OCI-LY3 (cell line): ENCODE results near the gene FNIP1.

Experiments used
- CTCF ChIP-seq: fragments of 200-600, 300-600 bp; sonication (generic); IDR thresholded peaks from 2 replicates; pipeline ENCODE4 v1.5.1; 2014; ENCODE audit warnings: antibody characterized with exemption, low read length, low read depth
- EZH2phosphoT487 ChIP-seq: fragments of 200-600 bp; shearing (Covaris generic); IDR thresholded peaks from 2 replicates; pipeline ENCODE4 v1.6.1; 2018; ENCODE audit warnings: antibody characterized with exemption, mixed run types, low read depth

- TF ChIP-seq CTCF (no peak), EZH2phosphoT487 (no peak)
Measured at GRCh38 chr5:131818001-131818724, 21.3 kb upstream of the FNIP1 start.
